Hepatocyte (in vitro differentiated cells): ENCODE data around the gene TEX13A.

Experiments
- EZH2 ChIP-seq: fragments of 200-600 bp; sonication (generic); IDR thresholded peaks from 2 replicates; pipeline ENCODE4 v1.6.1; 2016; ENCODE audit warnings: antibody characterized with exemption, mild to moderate bottlenecking, borderline replicate concordance
- TF ChIP-seq, protein P1 (sequence below): fragments of 200-600 bp; sonication (generic); IDR thresholded peaks from 2 replicates; pipeline ENCODE4 v1.5.1; 2016; ENCODE audit warnings: antibody characterized with exemption, mild to moderate bottlenecking; ENCODE audit not compliant: poor library complexity

DNA sequence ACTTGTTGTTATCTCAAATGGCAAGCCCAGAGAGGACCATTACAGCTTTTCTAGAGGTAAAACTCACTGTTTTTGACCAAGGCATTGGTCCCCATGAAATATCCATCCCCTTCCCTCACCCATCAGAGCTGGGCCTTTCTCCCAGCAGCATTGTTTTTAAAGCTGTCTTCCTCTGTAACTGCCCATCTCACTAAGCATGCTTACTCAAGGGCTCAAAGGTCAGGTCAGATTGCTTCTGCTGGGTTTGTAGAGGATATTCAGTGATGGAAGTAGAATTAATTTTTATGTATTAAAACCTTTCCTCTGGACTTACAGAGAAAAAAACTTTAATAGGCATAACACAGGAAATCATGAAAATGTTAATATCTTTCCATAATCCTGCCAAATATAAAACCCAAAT lies 11.1 kb downstream of the TEX13A start:
- TF ChIP-seq, protein P1, sequence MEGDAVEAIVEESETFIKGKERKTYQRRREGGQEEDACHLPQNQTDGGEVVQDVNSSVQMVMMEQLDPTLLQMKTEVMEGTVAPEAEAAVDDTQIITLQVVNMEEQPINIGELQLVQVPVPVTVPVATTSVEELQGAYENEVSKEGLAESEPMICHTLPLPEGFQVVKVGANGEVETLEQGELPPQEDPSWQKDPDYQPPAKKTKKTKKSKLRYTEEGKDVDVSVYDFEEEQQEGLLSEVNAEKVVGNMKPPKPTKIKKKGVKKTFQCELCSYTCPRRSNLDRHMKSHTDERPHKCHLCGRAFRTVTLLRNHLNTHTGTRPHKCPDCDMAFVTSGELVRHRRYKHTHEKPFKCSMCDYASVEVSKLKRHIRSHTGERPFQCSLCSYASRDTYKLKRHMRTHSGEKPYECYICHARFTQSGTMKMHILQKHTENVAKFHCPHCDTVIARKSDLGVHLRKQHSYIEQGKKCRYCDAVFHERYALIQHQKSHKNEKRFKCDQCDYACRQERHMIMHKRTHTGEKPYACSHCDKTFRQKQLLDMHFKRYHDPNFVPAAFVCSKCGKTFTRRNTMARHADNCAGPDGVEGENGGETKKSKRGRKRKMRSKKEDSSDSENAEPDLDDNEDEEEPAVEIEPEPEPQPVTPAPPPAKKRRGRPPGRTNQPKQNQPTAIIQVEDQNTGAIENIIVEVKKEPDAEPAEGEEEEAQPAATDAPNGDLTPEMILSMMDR = no peak
- no peak for TF ChIP-seq EZH2
